Activated T-helper 1 cell treated with anti-CD3 and anti-CD28 coated beads, Interleukin-2, amount 50 U/mL, for 16 hours (primary cell): ENCODE measurements around the gene NHERF2.

Source experiments
- DNase-seq, 2 donors: peaks; one replicate each; pipeline ENCODE4 v3.0.0-alpha.2; 2020; ENCODE audit warnings: low read depth in 1 of 2, low spot score in 1 of 2

NHERF2 gene

DNA sequence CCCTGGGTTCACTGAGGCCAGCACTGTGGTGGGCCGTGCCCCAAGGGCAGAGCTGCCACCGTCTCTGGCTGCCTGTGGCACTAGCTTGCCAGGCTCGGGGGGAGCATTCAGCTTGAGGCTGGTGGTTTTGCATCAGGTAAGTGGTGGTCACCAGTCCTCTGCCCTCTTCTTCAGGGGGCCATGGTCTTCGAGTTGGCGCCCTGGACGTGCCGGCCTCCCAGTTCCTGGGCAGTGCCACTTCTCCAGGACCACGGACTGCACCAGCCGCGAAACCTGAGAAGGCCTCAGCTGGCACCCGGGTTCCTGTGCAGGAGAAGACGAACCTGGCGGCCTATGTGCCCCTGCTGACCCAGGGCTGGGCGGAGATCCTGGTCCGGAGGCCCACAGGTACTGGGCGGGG, 53.3 kb downstream of the NHERF2 start:
- no peak for DNase-seq

DNA sequence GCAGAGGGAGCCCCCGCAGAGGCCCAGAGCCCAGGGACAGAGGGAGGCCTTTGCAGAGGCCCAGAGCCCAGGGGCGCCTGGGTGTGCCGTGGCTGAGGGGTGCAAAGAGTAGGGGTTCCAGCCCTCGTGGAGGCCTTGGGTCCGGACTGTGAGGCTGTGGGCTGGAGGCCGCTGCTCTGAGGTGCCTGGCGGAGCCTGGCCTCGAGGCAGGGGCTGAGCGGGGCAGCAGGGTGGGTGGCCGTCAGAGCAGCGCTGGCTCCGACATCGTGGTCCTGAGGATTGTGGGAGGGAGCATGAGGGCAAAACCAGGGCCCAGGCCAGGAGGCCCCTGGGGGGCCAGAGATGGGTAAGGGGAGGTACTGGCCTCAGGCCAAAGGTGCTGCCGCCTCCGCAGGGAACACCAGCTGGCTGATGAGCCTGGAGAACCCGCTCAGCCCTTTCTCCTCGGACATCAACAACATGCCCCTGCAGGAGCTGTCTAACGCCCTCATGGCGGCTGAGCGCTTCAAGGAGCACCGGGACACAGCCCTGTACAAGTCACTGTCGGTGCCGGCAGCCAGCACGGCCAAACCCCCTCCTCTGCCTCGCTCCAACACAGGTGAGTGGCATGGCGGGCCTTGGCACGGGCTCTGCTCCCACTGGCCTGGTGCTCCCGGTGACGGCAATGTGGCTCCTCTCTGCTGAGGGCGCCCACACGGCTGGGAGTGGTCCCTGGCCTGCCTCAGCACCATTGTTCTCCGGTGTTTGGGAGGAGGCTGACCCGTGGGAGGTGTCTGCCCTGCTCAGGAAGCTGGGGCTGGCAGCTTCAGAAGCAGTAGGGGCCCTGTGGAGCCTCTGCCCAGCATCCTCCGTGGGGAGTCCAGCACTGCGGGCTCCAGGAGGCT, 54.7 kb downstream of the NHERF2 start:
- DNase-seq = no peak

DNA sequence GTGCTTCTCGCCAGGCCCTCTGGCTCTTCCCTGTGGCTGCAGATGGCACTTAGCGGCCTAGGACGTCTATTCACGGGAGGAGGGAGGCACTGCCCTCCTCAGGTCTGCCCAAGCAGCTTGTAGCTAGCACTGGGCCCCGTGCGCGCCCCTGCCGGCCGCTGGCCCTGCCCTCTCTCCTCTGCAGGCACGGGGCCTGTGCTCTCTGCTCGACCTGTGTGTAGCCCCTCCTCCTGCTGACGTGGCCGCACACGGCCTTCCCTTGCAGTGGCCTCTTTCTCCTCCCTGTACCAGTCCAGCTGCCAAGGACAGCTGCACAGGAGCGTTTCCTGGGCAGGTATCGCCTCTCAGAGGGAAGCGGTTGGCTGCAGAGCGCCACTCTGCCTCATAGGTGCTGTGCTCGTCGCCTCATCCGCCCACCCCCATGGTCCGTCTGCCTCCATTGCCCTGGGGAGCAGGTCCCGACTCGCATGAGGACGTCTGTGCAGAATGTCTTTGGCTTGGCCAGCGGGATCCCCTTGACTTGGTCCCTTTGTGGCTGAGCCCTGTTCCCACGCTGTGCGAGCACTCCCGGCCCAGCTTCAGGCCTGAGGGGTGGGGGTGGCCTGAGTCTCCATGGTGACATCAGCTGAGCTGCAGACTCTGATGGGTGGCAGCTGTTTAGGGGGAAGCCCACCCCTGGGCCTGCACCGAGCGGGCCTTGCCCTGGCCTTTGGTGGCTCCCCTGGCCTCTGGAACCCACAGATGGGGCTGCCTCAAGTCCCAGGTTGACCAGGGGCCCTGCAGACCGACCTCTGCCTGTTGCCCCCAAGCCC, 55.7 kb downstream of the NHERF2 start:
- DNase-seq = no peak

DNA sequence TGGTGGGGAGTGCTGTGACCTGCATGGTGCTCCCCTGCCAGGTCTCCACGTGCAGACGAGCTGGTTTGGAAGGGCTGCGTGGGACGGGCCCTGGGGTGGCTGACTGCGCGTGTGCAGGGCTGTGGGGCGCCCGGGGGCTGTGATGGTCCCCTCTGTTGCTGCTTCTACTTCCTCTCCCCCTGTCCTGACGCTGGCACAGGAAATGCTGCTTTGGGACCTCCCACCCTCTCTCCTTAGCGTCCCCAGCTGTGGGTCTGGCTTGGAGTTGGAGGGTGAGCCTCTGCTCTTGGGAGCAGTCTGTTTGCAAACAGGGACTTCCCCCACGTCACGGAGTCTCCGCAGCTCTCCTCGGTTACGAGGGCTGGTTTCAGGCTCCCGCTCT, 56.3 kb downstream of the NHERF2 start:
- DNase-seq = no peak

DNA sequence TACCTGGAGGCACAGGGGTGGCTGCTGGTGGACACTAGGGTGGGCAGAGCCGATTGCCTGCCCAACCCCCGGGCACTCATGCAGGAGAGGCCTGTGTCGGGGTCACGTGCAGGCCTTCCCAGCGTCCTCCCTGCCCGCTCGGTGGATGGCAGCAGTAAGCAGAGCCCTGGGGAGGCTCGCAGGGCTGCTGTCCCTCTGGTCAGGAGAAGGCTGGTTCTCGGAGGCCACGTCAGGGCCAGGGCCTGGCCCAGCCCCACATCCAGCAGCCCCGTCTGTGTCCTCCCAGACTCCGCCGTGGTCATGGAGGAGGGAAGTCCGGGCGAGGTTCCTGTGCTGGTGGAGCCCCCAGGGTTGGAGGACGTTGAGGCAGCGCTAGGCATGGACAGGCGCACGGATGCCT, 56.7 kb downstream of the NHERF2 start:
- DNase-seq = no peak

DNA sequence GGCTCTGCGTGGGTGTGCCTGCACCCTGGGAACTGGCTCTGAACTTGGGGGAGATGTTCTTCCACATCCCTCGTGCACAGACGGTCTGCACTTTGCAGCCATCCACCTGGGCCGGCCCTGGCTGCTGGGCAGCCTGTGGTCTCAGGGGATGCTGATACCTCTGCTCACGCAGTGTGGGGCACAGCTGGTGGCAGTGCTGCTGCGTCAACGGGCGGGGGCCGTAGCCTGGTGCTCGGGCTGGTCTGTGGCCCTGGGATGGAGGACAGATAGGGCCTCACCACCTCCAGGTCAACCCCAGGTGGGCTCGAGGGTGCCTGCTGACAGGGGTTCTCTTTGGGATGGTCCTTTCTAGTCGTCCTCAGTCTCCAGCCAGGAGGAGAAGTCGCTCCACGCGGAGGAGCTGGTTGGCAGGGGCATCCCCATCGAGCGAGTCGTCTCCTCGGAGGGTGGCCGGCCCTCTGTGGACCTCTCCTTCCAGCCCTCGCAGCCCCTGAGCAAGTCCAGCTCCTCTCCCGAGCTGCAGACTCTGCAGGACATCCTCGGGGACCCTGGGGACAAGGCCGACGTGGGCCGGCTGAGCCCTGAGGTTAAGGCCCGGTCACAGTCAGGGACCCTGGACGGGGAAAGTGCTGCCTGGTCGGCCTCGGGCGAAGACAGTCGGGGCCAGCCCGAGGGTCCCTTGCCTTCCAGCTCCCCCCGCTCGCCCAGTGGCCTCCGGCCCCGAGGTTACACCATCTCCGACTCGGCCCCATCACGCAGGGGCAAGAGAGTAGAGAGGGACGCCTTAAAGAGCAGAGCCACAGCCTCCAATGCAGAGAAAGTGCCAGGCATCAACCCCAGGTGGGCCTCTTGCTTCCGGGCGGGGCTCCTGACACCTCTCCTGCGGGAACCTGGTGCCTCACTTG, 57.4 kb downstream of the NHERF2 start:
- DNase-seq = no peak

DNA sequence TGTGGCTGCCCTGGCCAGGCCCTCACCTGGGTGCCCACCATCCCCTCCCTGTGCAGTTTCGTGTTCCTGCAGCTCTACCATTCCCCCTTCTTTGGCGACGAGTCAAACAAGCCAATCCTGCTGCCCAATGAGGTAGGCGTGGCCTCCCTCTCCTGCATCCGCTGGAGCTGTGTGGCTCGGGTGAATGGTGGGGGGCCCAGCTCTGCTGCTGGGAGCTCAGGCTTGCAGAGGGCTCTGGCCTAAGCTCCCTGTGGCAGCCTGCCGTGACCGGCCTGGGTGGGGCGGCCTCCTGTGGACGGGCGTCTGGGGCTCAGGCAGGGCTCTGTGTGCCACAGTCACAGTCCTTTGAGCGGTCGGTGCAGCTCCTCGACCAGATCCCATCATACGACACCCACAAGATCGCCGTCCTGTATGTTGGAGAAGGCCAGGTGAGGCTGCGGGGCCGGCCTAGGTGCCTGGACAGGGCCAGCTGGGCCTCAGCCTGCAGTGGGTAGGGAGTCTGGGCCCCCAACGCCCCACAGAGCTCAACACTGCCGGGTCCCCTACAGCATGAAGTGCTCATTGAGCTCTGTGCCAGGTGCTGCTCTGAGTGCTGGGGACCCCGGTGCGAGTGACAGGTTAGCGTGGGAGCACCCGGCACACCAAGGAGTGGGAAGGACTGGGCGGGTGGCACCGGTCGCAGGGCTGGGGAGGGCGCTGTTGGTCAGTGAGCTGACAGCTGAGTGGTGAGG, 58.4 kb downstream of the NHERF2 start:
- no peak for DNase-seq

DNA sequence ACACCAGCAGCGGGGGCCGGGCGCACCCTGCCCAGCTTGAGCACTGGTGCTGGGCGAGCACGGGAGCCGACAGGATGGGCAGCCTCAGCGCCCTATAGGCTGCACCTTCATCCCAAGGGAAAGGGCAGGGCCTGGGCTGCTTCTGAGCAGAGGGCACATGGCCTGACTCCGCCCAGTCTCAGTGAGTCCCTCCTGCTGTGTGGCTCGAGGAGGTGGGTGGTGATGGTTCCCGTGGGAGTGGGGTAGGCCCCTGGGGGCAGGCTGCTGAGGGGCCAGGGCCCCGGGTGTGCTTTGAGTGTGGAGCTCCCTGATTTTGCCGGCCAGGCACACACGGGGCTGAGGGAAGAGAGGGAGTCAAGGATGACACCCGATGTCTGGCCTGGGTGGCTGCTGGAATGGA, 59.0 kb downstream of the NHERF2 start:
- DNase-seq = no peak

DNA sequence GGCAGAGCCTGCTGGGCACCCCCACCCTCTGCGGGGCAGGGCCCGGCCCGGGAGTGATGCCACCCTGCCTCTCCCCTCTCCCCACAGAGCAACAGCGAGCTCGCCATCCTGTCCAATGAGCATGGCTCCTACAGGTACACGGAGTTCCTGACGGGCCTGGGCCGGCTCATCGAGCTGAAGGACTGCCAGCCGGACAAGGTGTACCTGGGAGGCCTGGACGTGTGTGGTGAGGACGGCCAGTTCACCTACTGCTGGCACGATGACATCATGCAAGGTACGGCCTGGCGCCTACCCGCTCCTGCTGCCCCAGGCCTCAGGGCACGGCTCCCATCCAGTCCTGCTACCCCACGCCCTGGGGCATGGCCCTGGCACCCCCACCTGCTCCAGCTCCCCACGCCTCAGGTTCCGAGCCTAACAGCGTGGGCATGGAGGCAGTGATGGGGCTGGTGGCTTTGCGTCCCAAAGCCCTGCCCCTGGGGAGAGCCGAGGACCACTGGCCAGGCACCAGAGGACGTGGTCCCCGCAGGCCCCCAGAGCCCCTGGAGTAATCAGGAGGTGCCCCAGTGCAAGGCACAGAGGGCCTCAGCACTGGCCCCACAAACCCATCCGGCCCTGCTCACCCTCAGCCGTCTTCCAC, 59.5 kb downstream of the NHERF2 start:
- no peak for DNase-seq

DNA sequence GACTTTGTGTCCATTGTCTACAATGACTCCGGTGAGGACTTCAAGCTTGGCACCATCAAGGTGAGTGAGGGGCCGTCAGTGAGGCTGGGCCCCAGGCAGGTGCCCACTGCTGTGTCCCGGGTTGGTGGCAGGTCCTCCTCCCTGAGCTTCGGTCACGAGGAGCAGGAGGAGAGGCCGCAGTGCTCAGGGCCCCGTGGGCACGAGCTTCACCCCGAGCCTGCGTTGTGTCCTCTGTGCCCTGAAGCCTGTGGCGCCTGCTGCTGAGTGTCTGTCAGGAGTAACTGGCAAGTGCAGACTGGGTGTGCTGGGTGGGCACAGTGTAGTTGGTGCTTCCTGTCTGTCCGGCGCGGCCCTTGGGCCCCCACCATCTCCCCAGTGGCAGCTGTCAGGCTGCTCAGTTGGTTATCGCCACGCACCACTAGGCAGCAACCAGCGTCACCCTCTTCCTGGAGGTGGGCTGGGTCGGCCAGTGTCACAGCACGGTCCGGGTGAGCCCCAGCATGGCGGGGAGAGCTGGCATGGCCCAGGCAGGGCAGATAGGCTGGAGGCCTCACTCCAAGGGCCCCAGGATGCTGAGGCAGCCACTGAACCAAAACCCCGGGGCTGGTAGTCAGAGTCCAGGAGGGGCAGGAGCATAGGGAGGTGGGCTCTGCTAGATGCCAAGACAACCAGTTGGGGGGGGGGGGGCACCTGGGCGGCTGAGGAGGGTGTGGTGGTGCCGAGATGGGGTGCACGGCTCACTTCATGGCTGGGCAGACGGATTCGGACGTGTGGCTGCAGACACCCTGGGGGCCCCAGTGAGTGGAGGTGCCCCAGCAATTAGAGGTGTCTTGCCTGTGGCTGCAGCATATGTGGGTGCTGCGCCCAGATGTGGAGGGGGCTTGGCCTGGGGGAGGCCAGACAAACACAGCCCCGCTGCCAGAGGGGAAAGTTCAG, 60.4 kb downstream of the NHERF2 start:
- DNase-seq = no peak

DNA sequence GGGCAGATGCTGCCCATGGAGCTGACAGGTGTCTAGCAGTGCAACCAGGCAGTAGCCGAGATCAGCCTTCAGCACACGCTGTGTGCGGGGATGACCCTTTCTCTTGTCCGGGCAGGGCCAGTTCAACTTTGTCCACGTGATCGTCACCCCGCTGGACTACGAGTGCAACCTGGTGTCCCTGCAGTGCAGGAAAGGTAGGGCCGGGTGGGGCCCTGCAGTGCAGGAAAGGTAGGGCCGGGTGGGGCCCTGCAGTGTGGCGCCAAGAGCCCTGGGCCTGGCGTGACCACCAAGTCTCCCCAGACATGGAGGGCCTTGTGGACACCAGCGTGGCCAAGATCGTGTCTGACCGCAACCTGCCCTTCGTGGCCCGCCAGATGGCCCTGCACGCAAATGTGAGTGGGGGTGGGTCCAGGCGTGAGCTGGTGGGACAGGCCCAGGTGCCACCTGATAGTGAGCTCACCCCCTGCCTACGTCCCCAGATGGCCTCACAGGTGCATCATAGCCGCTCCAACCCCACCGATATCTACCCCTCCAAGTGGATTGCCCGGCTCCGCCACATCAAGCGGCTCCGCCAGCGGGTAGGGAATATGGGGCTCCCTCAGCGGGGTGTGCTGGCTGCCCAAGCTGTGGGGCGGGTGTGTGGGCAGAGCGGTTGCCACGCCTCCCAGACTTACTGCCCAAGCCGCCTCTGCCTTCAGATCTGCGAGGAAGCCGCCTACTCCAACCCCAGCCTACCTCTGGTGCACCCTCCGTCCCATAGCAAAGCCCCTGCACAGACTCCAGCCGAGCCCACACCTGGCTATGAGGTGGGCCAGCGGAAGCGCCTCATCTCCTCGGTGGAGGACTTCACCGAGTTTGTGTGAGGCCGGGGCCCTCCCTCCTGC, 61.3 kb downstream of the NHERF2 start:
- no peak for DNase-seq
